ENCODE measurements around the gene CCDC157.

- TF ChIP-seq, protein P1, sequence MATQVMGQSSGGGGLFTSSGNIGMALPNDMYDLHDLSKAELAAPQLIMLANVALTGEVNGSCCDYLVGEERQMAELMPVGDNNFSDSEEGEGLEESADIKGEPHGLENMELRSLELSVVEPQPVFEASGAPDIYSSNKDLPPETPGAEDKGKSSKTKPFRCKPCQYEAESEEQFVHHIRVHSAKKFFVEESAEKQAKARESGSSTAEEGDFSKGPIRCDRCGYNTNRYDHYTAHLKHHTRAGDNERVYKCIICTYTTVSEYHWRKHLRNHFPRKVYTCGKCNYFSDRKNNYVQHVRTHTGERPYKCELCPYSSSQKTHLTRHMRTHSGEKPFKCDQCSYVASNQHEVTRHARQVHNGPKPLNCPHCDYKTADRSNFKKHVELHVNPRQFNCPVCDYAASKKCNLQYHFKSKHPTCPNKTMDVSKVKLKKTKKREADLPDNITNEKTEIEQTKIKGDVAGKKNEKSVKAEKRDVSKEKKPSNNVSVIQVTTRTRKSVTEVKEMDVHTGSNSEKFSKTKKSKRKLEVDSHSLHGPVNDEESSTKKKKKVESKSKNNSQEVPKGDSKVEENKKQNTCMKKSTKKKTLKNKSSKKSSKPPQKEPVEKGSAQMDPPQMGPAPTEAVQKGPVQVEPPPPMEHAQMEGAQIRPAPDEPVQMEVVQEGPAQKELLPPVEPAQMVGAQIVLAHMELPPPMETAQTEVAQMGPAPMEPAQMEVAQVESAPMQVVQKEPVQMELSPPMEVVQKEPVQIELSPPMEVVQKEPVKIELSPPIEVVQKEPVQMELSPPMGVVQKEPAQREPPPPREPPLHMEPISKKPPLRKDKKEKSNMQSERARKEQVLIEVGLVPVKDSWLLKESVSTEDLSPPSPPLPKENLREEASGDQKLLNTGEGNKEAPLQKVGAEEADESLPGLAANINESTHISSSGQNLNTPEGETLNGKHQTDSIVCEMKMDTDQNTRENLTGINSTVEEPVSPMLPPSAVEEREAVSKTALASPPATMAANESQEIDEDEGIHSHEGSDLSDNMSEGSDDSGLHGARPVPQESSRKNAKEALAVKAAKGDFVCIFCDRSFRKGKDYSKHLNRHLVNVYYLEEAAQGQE (IDR thresholded peaks at IDR 0.05; ENCODE audit: insufficient read depth in 1 of 2, low read depth in 2 of 2, low read length in 2 of 2): no peak
- TF ChIP-seq POLR2AphosphoS5 (IDR thresholded peaks at IDR 0.05; ENCODE audit: low read depth, low read length) (no peak), TAF1 (IDR thresholded peaks at IDR 0.05; ENCODE audit: borderline replicate concordance, insufficient read depth, low read length) (no peak), SIN3A (IDR thresholded peaks at IDR 0.05; ENCODE audit: borderline replicate concordance, insufficient read depth, low read length) (no peak), FOXP2 (optimal IDR thresholded peaks at IDR 0.05; ENCODE audit: borderline replicate concordance, extremely low read depth, extremely low read length, insufficient read depth) (no peak)
Measured at GRCh38 chr22:30358541-30358940, 1.7 kb downstream of the CCDC157 start.

Data from PFSK-1 (cell line).